Fibroblast of the aortic adventitia (primary cell): Measurements from ENCODE around the gene ANKRD11. TPM values are rescaled to one million over a fixed set of nuclear protein-coding genes. Genes with fewer than 3 reads are reported as not detected.
"Not testable (repeated sequence)": the region's sequence is repeated elsewhere in the genome, so short reads cannot be mapped to it uniquely, and the experiment has no call there.

ENCODE experiments used
- DNase-seq: peaks from one replicate; pipeline ENCODE4 v3.0.0-alpha.2; 2010; ENCODE audit warnings: low read depth
- H3K4me3 ChIP-seq: 2 replicates; pipeline ENCODE4 v1.5.1; 2011; ENCODE audit warnings: low read depth, mild to moderate bottlenecking, control low read depth, low read length, moderate library complexity
- CTCF ChIP-seq: IDR thresholded peaks from 2 replicates; pipeline ENCODE4 v1.5.1; 2011; ENCODE audit warnings: mild to moderate bottlenecking, low read length, control low read depth, inconsistent platforms; ENCODE audit not compliant: insufficient read depth
- total RNA-seq: library from RNA; depleted of rRNA; stranded (reverse); fragments of >200 nt; gene quantifications from 2 replicates; pipeline ENCODE4 v1.2.3, GENCODE V29; 2012; ENCODE audit warnings: low replicate concordance

The ANKRD11 gene
- total RNA-seq, 1 donor: 78.9 TPM

GRCh38 chr16:89442588-89442987 is 47.8 kb downstream of the ANKRD11 start:
- TF ChIP-seq CTCF: no peak

DNA sequence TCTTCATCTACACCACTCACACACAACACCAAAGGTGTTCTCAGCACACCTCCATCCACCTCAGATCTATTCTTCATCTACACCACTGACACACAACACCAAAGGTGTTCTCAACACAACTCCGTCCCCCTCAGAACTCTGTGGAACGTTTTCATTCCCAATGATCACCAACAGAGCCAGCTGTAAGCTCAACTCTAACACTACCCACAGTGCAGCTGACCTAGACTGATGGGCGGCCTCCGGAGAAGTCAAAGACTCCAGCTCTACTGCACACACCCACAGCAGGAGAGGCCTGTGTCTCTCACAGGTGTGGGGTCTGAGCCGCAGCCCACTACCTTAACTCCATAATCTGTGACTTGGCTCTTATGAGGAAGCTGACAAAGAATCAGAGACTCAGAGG is 50.7 kb downstream of the ANKRD11 start:
- no peak for TF ChIP-seq CTCF
- no peak overlapping the region for H3K4me3 ChIP-seq
- DNase-seq: no peak

More at GRCh38 chr16:89442588-89442987, 47.8 kb downstream of the ANKRD11 start:
- peak overlapping the region; percentile 42 for H3K4me3 ChIP-seq
- DNase-seq: no peak

DNA sequence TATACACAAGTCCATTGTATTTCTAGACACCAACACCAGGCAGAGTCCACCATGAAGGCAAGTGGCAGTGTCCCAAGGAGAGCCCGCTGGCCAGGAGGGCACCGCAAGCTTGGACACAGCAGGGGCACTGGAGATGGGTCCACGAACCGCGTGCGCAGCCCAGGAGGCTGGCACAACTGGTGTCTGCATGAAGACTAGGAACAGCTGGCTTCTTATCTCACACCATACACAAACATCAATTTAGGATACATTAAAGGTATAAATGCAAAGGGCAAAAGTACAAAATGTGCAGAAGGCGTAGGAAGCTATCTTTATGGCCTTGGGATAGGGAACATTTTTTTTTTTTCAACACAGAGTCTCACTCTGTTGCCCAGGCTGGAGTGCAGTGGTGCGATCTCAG is 52.4 kb downstream of the ANKRD11 start:
- TF ChIP-seq CTCF: no peak
- no peak for DNase-seq
- H3K4me3 ChIP-seq: no peak overlapping the region

GRCh38 chr16:89437251-89437987 is 52.9 kb downstream of the ANKRD11 start:
- no peak for TF ChIP-seq CTCF
- no peak for DNase-seq
- H3K4me3 ChIP-seq: no peak overlapping the region

DNA sequence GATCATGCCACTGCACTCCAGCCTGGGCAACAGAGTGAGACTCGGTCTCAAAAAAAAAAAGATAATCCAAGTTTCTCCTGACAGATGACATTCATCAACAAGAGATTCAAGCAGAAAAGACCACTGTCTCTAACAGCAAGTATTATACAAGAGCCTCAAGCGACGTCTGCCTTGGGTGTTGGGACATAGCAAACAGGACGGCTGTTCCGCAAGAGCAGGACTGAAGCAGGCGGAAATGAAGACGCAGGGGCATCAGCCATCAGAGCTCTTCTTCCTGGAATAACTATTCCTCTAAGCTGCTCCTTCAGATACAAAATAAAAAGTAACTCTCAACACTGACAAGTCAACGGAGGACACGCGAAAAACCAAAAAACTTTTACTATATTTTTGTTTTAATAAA is 54.0 kb downstream of the ANKRD11 start:
- no peak for DNase-seq
- no peak for TF ChIP-seq CTCF
- H3K4me3 ChIP-seq: no peak overlapping the region

GRCh38 chr16:89435059-89435458 is 55.3 kb downstream of the ANKRD11 start:
- H3K4me3 ChIP-seq, DNase-seq: not testable (repeated sequence)

DNA sequence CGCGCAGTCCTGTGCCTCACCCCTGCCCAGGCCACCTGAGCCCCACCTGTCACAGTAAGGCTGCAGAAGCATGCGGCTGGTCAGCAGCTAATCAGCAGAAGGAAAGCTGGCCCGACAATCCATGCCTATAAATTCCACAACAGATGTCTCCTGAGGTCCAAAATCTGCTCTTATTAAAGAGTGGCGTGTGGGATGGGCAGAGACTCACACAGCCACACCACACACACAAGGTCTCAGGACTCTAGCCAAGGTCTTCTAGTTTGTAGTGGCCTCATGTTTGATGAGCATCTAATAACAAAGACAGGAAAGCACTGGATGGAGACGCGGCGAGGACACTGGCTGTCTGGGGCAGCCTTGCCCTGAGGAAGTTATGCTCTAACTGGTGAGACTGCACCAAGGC is 55.9 kb downstream of the ANKRD11 start:
- H3K4me3 ChIP-seq: no peak overlapping the region
- no peak for TF ChIP-seq CTCF

GRCh38 chr16:89433363-89433984 is 56.9 kb downstream of the ANKRD11 start:
- H3K4me3 ChIP-seq, DNase-seq: not testable (repeated sequence)

More for the DNA sequence above, 55.9 kb downstream of the ANKRD11 start:
- no peak for DNase-seq
